Right renal pelvis (tissue), 4 donors: ENCODE measurements around the gene LSG1. TPM values are rescaled to one million over a fixed set of nuclear protein-coding genes. Genes with fewer than 3 reads are reported as not detected.
"Not testable (repeated sequence)": the region's sequence is repeated elsewhere in the genome, so short reads cannot be mapped to it uniquely, and the experiment has no call there.

Experiments
- DNase-seq, 4 donors: peaks; one replicate each; pipeline ENCODE4 v3.0.0-alpha.2; 2013; ENCODE audit warnings: low read depth in 4 of 4, low spot score in 3 of 4, missing footprints in 1 of 4
- polyA plus RNA-seq, 4 donors: library from polyadenylated mRNA; unstranded; fragments of 120-200 nt; gene quantifications; one replicate each; pipeline ENCODE4 v1.2.1, GENCODE V29; 2013; ENCODE audit not compliant: insufficient read length in 4 of 4

LSG1 gene
- polyA plus RNA-seq, 4 donors: 33.5 to 37.1 (median 35.6) TPM

DNA sequence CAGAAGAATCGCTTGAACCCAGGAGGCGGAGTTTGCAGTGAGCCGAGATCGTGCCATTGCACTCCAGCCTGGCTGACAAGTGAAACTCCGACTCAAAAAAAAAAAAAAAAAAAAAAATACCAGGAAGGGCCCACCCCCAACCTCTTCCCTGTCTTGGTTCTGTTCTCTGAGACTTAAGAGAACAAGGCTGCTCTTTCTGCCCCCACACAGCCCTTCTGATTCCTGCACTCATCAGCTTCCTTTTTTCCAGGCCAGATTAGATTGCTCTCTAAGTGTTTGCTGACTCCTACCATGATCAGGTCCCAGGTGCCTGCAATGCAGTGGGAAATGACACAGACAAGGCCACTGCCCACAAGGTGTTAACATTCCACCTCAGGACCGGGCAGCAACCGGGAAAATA, 51.8 kb downstream of the LSG1 start:
- no peak for DNase-seq

DNA sequence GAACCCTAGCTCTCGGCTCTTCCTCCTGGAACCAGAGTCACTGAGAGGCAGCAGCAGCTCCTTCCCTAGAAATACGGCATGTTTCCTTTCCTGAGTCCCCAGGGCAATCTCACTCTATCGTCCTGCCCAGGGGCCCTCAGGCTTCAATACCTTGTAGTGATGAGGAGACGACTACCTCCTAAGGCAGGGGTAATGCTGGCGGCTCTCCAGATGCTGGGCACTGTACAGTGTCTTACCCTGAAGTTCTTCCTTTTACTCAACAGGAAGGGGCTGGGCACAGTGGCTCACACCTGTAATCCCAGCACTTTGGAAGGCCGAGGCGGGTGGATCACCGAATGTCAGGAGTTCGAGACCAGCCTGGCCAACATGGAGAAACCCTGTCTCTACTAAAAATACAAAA, 52.2 kb downstream of the LSG1 start:
- no peak for DNase-seq

DNA sequence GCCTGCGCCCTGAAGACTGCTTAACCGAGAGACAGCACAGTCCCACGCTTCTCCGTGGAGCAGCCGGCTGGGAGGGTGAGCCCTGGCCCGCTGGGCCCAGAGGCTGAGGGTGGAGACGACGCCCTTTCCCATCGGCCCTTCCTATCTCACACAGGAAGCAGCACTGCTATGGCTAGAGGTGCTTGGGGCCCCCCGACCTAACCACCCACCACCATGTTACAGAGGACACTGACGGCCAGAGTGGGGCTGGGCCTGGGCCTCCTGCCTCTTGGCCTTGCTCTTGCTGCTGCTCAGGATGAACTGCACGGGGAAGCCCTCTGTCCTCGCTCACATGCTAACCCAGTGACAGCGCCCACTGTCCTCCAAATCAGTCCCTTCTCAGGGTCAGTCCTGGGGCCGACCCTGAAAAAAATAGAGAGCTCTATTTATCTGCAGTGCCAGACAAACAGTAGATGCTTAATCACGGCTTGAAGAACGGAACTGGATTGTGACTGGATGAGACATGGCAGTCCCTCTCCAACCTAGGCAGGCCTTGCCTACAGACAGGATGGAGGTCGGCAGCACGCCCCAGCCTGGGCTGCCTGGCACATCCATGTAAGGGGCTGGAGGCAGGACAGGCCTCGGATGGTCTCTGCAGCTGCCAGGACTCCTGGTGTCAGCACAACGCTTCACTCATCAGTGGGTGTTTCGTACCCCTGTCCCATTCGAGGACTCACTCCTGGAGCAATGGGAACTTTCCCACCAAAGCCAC, 53.0 kb downstream of the LSG1 start:
- no peak for DNase-seq

DNA sequence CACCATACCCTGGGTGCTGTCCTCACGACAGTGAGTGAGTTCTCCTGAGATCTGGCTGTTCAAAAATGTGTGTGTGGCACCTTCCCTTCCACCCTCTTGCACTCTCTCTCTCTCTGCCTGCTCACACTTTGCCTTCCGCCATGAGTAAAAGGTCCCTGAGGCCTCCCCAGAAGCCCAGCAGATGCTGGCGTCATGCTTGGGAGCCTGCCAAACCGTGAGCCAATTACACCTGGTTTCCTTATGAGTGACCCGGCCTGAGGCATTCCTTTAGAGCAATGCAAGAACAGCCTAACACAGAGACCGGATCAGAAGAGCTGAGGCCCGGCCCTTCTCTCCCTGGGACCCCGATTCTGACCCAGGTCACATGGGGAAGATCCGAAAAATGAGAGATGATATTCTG, 54.2 kb downstream of the LSG1 start:
- no peak for DNase-seq

DNA sequence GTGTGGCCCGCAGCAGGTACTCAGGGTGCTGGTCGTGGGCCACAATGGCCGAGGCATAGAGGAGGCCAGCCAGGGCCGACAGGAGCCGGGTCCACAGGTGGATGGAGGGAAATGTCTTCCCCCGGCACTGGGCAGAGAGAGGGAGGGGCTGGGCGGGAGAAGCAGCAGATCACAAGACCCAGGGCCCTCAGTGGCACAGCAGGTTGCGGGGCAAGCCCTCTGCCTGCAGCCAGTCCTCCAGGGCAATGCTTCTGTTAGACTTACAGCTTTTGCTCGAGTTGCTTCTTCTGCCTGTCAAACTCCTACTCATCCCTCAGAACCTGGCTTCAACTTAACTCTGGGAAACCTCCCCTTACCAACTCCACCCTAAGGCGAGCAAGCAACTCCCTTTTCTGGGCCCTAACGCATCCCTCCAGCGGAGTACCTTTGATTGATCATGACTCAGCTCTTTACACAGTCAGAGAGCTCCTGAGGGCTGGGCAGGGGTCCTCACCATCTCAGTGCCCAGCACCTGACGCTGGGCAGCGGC, 54.8 kb downstream of the LSG1 start:
- DNase-seq: no peak

GRCh38 chr3:194615226-194615625, 56.8 kb downstream of the LSG1 start:
- no peak for DNase-seq

DNA sequence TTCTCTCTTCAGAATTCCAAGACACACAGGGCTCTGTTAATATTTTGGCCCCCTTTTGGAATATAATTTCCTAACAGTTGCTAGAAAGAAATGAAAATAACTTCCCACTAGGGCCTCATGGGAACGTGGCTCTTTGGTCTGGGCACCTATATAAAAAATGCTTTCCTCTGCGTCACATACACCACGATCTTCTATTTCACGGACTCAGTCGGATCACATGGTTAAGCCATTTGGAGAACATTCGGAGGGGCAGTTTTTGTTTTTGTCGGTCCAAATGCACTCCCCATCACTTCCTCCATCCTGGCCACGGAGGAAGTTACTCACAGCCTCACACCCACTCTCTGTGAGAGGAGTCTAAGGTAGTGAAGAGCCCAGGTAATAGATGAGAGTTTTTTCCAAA, 59.8 kb downstream of the LSG1 start:
- DNase-seq: no peak

DNA sequence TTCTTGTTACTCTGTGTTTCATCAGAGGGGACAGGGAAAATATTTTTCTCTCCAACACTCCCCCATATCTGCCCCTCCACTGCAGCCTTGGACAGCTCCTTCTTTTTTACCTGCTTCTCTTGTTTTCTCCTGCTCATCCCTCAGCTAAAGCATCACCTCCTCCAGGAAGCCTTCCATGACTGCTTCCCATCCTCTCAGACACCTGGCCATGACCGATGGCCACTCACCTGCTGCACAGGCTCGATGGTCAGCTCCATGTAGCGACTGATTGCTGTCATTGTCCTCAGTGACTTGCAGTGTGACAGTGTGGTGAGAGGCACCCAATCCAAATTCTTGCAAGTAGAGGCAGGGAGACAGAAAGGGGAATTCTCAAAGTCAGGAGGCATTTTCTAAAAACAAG, 61.3 kb downstream of the LSG1 start:
- no peak for DNase-seq

DNA sequence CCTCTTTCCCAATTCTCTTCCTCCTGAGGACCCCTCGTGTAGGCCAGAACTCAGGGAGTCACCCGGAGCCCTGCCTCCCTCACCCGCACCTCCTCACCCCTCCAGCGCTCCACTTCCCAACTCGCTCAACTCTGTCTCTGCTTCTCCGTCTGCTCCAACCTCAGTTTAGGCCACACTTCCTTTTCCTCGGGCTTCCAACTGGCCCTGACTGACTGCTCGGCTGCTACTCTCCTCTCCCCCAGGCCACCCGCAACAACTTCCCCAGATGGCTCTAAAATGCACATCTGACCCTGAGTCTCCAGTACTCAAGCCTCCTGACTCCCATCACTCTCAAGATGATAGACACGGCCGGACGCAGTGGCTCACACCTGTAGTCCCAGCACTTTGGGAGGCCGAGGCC, 62.4 kb downstream of the LSG1 start:
- no peak for DNase-seq

DNA sequence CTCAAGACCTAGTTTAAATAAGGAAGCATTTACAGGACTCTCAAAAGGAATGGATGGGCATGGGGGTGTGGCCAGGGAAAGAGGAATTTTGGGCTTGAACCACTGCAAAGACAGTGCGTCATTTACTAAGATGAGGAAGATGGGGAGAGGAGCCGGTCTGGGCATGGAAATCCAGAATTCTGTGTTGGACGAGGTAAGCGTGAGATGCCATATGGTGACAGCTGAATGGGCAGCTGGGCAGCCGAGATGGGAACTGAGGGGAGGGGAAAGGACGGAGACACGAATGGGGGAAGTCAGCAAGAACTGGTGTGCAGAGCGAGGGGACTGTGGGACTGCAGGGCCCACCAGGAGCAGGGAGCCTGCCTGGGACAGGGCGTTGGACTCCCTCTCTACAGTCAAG, 63.0 kb downstream of the LSG1 start:
- DNase-seq: no peak

DNA sequence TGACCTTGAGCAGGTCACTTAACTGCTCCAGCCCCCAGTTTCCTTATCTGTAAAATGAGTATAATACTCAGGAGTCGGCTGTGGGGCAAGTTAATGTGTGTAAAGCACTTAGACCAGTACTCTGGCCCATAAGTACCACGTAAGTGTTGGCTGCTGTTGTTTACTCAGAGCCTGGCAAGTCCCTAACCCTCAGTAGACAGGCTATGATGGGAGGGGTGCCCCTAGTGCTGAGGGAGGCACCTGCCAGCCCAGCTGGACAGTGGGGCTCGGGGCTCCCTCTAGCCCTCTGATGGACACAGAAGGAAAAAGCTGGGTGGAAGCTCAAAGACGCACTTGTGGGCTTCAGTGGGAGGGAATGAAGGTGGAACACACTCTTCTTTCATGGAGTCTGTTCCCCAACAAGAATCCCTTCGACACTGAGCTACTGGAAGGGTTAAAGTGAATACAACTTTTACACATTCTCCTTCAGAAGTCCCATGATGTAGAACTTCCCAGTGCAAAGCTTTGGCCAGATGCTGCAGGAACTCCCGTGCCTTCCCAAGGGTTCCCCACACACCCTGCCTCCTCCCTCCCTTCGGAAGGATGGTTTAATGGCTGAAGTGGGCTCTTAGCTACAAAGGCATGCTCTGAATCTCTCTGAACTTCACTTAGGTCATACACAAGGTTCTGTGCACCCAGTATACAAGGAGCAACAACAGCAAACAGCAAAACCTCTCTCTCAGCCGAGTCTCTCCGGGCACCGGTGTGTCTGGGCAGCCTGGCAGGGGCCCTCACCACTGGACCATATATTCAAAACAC, 64.2 kb downstream of the LSG1 start:
- no peak for DNase-seq

DNA sequence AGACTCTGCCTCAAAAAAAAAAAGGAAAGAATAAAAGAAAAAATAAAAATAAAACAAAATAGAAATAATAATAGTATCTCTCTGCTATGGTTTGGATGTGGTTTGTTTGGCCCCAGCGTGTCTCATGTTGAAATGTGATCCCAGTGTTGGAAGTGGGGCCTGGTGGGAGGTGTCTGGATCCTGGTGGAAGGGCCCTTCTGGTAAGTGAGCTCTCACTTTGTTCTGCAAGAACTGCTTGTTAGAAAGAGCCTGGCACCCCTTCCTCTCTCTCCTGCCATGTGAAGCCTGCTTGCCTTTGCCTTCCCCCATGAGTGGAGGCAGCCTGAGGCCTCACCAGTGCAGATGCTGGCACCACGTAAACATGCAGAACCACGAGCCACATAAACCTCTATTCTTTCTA, 65.0 kb downstream of the LSG1 start:
- DNase-seq: no peak

GRCh38 chr3:194606163-194606562, 65.8 kb downstream of the LSG1 start:
- no peak for DNase-seq

- DNase-seq: not testable (repeated sequence)
These were observed 66.7 kb downstream of the LSG1 start for GRCh38 chr3:194605314-194605713.

GRCh38 chr3:194604837-194605236, 67.2 kb downstream of the LSG1 start:
- DNase-seq: no peak

DNA sequence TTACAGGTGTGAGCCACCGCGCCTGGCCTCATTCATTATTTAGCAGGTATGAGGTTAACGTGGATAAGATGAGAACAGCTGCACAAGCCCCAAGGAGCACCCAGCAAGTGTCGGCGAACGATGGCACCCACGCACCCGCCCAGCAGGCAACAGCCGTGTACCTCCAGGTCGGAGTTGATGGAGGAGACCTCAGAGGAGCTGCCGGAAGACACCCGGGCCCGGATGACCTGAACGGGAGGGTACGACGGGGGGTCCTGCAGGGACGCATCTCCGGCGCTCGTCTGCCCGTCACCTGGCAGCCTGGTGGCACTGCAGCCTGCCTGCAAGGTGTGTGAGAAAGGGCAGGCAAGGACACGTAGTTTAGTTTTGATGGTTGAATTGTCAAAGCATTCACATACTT, 67.9 kb downstream of the LSG1 start:
- DNase-seq: no peak

DNA sequence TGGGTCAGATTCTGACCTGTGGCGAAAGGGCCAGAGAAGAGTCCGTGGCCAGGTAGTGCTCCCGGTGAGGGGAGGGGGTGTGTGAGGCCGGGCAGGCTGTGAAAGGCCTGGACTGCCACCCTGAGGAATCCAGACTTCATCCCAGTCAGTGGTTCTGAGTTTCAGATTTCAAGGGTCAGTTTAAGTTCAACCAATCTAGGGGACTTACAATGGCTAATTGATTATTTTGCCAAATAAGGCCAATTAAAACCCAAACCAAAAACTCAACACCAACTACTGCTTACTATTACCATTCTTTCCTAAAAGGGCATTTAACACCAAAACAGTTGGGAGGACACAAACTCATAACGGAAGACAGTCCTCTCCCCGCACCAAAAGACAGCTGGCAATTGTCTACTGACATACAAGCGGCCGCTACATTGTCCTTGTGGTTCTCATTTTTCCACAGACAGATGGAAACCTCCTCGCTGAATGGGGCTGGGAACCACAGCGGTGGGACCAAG, 69.3 kb downstream of the LSG1 start:
- peak; percentile 31 to 61 (median 50) for DNase-seq

DNA sequence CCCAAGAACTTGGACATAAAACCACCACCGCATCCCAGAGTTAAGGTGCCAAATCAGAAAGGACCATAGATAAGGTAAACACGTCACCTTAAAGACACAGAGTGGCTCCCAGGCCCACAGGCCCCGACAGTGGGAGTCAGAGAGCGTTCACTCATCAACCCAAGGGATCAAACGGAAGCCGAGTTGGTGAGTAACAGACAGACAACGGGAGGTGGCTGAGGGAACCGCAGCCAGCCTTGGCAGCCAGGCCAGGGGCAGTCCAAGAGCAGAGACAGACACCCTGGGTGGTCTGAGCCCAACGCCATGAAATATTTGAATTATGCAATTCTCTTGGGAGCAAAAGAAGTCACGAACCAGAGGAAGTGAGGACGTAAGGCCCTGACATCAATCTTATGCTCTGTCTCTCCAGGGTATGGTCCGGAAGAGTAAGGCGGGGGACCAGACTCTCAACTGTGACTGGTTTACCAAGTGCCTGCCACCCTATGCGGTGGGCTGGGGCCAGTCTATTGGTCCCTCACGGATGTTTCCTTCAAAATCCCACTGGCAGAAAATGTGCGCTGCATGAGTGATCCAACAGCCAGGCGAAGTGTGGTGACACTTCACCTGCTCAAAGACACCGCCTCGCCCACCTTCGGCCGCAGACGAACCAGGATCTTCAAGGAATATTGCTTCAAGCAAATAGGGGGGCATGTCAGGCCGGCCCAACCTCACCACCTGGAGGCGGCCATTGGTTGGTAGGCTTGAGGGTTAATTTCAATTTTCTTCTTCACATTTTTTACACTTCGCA, 73.0 kb downstream of the LSG1 start:
- no peak for DNase-seq

DNA sequence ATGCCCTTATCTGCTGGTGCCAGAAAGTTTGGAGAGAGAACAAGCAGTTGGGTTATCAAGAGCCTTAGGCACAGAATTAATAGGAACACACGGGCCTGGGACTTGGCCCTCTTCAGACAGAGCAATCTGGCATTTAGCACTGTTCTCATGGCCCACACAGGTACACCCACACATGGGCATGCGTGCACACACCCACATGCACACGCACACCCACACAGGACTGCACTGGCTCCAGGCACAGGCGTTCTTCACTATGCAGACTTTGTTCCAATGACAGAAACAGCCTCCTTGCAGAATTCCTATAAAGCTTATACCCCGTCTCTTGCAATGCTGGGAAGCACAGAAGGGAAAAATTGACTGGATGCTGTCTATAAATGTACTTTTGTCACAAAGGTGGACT, 75.1 kb downstream of the LSG1 start:
- DNase-seq: no peak

DNA sequence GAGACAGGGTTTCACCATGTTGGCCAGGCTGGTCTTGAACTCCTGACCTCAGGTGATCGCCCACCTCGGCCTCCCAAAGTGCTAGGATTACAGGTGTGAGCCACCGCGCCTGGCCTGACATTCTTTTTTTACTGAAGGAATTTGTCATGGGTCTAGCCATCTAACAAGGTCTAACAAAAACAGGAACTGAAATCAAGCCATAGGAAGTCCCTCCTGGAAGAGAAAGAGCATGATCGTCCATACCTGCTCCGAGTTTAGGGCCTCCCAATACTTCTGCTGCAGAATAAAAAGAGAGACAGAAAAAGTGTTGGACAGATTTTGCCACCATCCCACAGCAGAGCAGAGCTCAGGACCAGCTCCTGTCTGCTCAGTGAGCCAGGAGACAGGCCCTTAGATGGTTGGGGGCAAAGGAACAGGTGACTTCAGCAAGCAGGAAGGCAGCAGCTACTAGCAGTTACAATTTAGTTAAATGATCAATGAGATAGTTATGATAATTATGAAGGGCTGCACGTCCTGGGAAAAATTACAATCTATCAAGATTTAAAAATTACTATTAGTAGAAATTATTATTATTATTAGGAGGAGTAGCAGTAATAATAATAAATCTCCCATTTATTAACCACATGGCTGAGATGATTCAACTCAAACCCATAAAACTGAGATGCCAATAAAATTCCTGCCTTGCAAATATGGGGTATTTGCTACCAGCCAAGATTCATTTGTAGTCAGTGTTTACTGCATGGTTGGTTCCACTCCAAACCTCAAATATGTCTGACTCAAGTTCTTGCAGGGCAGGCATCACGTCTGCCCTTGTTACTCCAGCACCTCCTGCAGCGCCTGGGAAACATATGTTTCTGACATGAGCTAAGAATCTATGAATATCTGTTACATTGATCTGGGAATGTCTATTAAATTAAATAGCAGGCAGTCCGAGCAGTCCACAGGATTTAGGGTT, 78.9 kb downstream of the LSG1 start:
- DNase-seq: no peak
